ENCODE measurements around the gene INCA1. TPM values are rescaled to one million over a fixed set of nuclear protein-coding genes. Genes with fewer than 3 reads are reported as not detected.
A peak's percentile ranks its signal among the peaks of the same experiment; 100 is the strongest.

The INCA1 gene
- total RNA-seq, 1 donor: 0.36 TPM

DNA sequence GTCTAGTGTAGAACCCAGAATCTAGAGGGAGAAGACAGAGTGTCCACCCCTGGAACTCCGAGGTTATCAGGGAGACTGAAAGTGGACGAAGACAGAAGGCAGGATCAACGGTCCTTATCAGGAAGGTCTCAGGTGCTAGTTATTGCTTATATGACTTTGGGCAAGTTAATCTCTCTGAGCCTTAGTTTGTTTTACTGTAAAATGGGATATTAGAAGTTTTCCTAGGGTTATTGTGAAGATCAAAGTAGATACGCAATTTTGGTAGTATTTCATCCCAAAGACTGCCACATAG, 56.1 kb downstream of the INCA1 start:
- TF ChIP-seq, protein P1, sequence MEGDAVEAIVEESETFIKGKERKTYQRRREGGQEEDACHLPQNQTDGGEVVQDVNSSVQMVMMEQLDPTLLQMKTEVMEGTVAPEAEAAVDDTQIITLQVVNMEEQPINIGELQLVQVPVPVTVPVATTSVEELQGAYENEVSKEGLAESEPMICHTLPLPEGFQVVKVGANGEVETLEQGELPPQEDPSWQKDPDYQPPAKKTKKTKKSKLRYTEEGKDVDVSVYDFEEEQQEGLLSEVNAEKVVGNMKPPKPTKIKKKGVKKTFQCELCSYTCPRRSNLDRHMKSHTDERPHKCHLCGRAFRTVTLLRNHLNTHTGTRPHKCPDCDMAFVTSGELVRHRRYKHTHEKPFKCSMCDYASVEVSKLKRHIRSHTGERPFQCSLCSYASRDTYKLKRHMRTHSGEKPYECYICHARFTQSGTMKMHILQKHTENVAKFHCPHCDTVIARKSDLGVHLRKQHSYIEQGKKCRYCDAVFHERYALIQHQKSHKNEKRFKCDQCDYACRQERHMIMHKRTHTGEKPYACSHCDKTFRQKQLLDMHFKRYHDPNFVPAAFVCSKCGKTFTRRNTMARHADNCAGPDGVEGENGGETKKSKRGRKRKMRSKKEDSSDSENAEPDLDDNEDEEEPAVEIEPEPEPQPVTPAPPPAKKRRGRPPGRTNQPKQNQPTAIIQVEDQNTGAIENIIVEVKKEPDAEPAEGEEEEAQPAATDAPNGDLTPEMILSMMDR (IDR thresholded peaks at IDR 0.05; ENCODE audit: insufficient read depth, low read length): no peak
- peak overlapping the region; percentile 94 for H3K4me3 ChIP-seq (ENCODE audit: low read depth, low read length)
- no peak for DNase-seq (ENCODE audit: low read depth)

DNA sequence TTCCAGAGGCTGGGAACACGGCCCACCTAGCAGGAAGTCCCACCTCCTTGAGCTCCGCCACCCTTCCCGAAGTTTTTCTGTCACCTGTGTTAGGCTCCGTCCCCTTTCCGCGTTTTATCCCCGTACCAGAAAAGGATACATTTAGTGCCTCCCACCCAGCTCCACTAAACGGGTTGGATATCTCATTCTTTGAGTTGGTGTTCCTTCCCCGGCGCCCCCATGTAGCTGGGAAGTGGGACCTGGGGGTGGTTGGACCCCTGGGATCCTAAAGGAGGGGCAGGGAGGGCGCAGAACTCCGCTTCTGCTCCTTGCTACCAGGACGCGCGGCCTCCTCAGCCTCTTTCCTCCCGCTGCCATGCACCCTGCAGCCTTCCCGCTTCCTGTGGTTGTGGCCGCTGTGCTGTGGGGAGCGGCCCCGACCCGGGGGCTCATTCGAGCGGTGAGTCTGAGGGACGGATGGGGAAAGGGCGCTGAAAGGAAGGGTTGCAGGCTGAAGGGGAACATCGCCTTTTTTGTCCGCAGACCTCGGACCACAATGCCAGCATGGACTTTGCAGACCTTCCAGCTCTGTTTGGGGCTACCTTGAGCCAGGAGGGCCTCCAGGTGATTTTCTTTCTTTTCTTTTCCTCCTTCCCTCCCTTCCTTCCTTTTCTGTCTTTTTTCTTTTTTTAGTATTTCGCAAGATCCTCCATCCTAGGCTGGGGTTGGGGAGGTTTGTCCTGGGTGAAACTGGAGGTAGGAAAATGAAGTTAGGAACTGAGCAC, 56.6 kb downstream of the INCA1 start:
- peak overlapping the region; percentile 94 for H3K4me3 ChIP-seq (ENCODE audit: low read depth, low read length)
- no peak for DNase-seq (ENCODE audit: low read depth)
- TF ChIP-seq, protein P1 (IDR thresholded peaks at IDR 0.05; ENCODE audit: insufficient read depth, low read length): no peak

DNA sequence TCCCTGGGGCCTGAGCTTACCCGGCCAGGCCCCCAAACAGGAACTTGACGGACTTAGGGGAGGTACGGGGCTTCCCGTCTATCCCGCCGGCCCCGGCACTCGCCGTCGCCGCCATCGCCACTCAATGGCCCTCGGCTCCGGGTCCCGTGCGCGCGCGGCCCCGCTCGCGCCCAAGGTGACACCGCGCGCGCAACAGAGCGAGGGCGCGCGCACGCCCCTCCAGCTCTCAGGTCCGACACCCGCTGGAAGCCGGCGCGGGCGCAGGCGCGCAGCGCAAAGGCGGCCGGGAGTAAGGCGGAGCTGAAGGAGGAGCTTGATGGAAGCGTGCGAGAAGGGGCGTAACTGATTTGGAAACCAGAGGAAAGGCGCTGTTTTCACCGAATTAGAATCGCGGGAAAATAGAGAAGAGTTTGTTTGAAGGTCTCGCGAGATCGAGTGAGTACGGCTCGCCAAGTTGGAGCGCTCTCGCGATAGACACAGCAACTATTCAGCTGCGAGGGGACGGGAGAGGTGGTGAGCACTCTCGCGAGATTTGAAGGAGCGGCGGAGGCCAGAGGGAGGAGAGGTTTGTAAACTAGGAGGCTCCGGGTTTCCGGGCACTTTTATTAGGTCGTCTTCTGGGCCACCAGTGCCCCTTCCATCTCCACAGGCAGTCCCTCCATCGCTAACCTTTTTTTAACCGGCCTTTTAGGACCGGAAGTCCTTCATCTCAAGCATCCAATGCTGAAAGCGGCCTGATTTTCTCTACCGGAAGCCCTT, 57.3 kb downstream of the INCA1 start, which contains the start of the genes RNF167 and SLC25A11:
TSS of gene RNF167 (plus strand) at position 473 of the 759 bp plus-strand sequence. CDS start 642 bp downstream, outside the sequence.
TSS of gene SLC25A11 (minus strand) at position 251 of the 759 bp plus-strand sequence. CDS start at position 115, 136 bp downstream.
- TF ChIP-seq, protein P1 (IDR thresholded peaks at IDR 0.05; ENCODE audit: insufficient read depth, low read length): no peak
- H3K4me3 ChIP-seq (ENCODE audit: low read depth, low read length): peak within 1 kb of the TSS; percentile 94
- peak; percentile 100 for DNase-seq (ENCODE audit: low read depth)

DNA sequence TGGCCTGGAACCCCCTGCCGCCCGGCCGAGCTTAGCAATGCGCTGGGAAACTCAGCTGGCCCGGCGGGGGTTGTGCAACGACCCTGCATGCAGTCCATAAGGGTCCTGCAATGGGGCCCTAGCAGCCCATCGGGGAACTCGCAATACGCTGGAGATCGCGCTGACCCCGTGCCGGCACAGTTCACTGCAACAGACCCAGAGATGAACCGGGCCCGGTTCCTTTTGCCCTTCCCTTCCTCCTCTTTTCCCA, 57.9 kb downstream of the INCA1 start:
- peak overlapping the region; percentile 94 for H3K4me3 ChIP-seq (ENCODE audit: low read depth, low read length)
- TF ChIP-seq, protein P1 (IDR thresholded peaks at IDR 0.05; ENCODE audit: insufficient read depth, low read length): no peak
- DNase-seq (ENCODE audit: low read depth): no peak

DNA sequence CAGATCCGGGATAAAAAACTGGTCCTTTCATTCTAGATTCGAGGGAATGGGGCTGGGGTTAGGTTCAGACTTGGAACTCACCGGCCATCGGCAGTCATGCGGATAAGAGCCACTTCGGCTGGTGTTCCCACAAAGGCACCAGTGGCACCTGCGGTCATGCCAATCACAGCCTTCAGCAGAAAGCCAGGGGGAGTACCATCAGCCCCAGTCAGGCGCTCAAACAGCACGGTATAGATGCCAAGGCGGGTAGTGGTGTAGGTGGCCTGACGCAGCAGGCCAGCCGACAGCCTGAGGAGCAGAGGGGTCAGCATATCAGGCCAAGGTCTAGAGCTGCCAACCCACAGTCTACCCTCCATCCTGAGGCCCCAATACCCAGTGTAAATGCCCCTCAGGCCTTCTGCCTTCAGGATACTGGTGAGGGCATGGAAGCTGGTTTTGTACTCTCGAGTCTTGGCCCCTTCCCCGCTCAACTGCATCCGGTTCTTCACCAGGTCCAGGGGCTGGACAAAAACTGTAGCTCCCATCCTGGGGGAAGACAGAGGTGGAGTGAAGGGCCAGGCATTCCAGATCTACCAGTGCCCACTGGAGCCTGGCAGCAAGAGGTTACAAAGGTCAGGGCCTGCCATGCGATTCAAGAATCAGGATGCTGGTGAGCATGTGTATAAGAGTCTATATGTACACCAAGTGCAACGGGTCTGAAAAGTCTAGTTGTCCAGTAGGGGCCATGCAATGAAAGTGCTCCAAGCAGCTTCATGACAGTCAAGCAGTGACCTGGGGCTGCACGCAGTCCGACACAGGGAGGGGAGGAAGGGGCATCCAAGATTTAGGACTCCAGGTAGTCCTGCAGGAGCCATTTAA, 58.4 kb downstream of the INCA1 start:
- no peak for DNase-seq (ENCODE audit: low read depth)
- H3K4me3 ChIP-seq (ENCODE audit: low read depth, low read length): peak overlapping the region; percentile 94
- TF ChIP-seq, protein P1 (IDR thresholded peaks at IDR 0.05; ENCODE audit: insufficient read depth, low read length): no peak

Small RNAs within 50 kb of the gene (small RNA-seq; reads per million reads assigned to genes)
- gene MIR6864 (not detected), gene MIR6865 (not detected)

Other genes with a start within 250 kb of the INCA1 start
- gene TM4SF5, start 225.6 kb downstream of the INCA1 start, total RNA-seq (ENCODE audit: low replicate concordance): not detected in 2 replicates
- 0.27 and 4.9 TPM in 2 replicates for gene VMO1, start 211.2 kb downstream of the INCA1 start, total RNA-seq (ENCODE audit: low replicate concordance)
- not detected in 2 replicates for gene GLTPD2, start 208.6 kb downstream of the INCA1 start, total RNA-seq (ENCODE audit: low replicate concordance)
- 97.2 and 134 TPM in 2 replicates for gene PSMB6, start 201.4 kb downstream of the INCA1 start, total RNA-seq (ENCODE audit: low replicate concordance)
- 14.4 and 18.4 TPM in 2 replicates for gene PLD2, start 190.4 kb downstream of the INCA1 start, total RNA-seq (ENCODE audit: low replicate concordance)
- 38.4 and 48.5 TPM in 2 replicates for gene MINK1, start 164.2 kb downstream of the INCA1 start, total RNA-seq (ENCODE audit: low replicate concordance)
- 3.8 and 4.5 TPM in 2 replicates for gene C17orf107, start 98.0 kb downstream of the INCA1 start, total RNA-seq (ENCODE audit: low replicate concordance)
- 0.33 and 4.9 TPM in 2 replicates for gene CHRNE, start 94.4 kb downstream of the INCA1 start, total RNA-seq (ENCODE audit: low replicate concordance)
- not detected in 2 replicates for gene GP1BA, start 65.2 kb downstream of the INCA1 start, total RNA-seq (ENCODE audit: low replicate concordance)
- gene SLC25A11, start 57.5 kb downstream of the INCA1 start, total RNA-seq (ENCODE audit: low replicate concordance): 28.3 and 49.9 TPM in 2 replicates
- gene RNF167, start 57.3 kb downstream of the INCA1 start, total RNA-seq (ENCODE audit: low replicate concordance): 17.2 and 26.4 TPM in 2 replicates
- 507 and 514 TPM in 2 replicates for gene PFN1, start 49.0 kb downstream of the INCA1 start, total RNA-seq (ENCODE audit: low replicate concordance)
- gene ENO3, start 46.4 kb downstream of the INCA1 start, total RNA-seq (ENCODE audit: low replicate concordance): 2.8 and 4.7 TPM in 2 replicates
- 29.2 and 59.5 TPM in 2 replicates for gene SPAG7, start 29.7 kb downstream of the INCA1 start, total RNA-seq (ENCODE audit: low replicate concordance)
- 12.1 and 21.1 TPM in 2 replicates for gene CAMTA2, start 9.8 kb downstream of the INCA1 start, total RNA-seq (ENCODE audit: low replicate concordance)
- gene KIF1C, start 428 bp upstream of the INCA1 start, total RNA-seq (ENCODE audit: low replicate concordance): 59.5 and 142 TPM in 2 replicates
- gene SLC52A1, start 37.9 kb upstream of the INCA1 start, total RNA-seq (ENCODE audit: low replicate concordance): 0.09 and 0.25 TPM in 2 replicates
- 0.74 and 1.4 TPM in 2 replicates for gene ZFP3, start 80.9 kb upstream of the INCA1 start, total RNA-seq (ENCODE audit: low replicate concordance)
- gene ZNF232, start 114.4 kb upstream of the INCA1 start, total RNA-seq (ENCODE audit: low replicate concordance): 4.5 and 6.4 TPM in 2 replicates
- gene USP6, start 118.5 kb upstream of the INCA1 start, total RNA-seq (ENCODE audit: low replicate concordance): not detected in 2 replicates
- gene ZNF594, start 194.3 kb upstream of the INCA1 start, total RNA-seq (ENCODE audit: low replicate concordance): 4.7 and 7.6 TPM in 2 replicates
- not detected in 2 replicates for gene SCIMP, start 237.3 kb upstream of the INCA1 start, total RNA-seq (ENCODE audit: low replicate concordance)

Measured in fibroblast of the aortic adventitia (primary cell).